HepG2 (cell line): Measurements from ENCODE around the gene ALDH1A2. TPM values are rescaled to one million over a fixed set of nuclear protein-coding genes. Genes with fewer than 3 reads are reported as not detected.

Source experiments
- ATAC-seq: fragments of 200-7000 bp; cut with Tn5 transposase; 3 replicates; pipeline ENCODE4 v1.9.1; 2020; ENCODE audit warnings: mild to moderate bottlenecking, moderate library complexity
- BruUV-seq: library from RNA; stranded (reverse); fragments of 400-500 nt; replicated peaks from 2 replicates; lab custom pipeline; 2021; lab: Mats Ljungman, UMichigan
- CTCF ChIA-PET: fragments of 300-600 bp; formaldehyde crosslinking; extraction: SDS; loops from one replicate; lab custom pipeline; 2021; ENCODE audit warnings: low total read pairs, inconsistent platforms, low intra/inter-chr PET ratio; lab: Yijun Ruan, JAX
- POLR2A ChIA-PET: fragments of 350-600 bp; sonication (Branson Sonifier 250); formaldehyde crosslinking; loops from one replicate; lab custom pipeline; 2020; ENCODE audit warnings: antibody characterized with exemption, inconsistent platforms; lab: Yijun Ruan, JAX
- DNase-seq: peaks from one replicate; pipeline ENCODE4 v3.0.0-alpha.2; 2015; ENCODE audit warnings: low spot score
- FAIRE-seq: peaks from 3 replicates; lab custom pipeline; 2011; peaks lifted over from hg19 to GRCh38; lab: Jason Lieb, UNC
- H2AFZ ChIP-seq: one replicate; pipeline ENCODE4 v1.6.1; 2011; ENCODE audit warnings: low read length, inconsistent platforms
- H3K27ac ChIP-seq: fragments of 300-600 bp; 3 replicates; pipeline ENCODE4 v1.8.0; 2011; ENCODE audit warnings: mixed run types, mild to moderate bottlenecking, mixed read lengths, low read length, inconsistent platforms; ENCODE audit not compliant: insufficient read depth; ENCODE audit errors: extremely low read length
- H3K27me3 ChIP-seq, 2 experiments: fragments of 200-600 bp in 1 of 2; 2 replicates in 1 of 2; 3 replicates in 1 of 2; pipeline versions ENCODE4 v1.6.0 to v1.8.0; 2011; ENCODE audit warnings: low read length in 2 of 2, mild to moderate bottlenecking in 2 of 2, moderate library complexity in 2 of 2, inconsistent platforms in 1 of 2; ENCODE audit not compliant: insufficient read depth in 2 of 2, control insufficient read depth in 1 of 2
- H3K36me3 ChIP-seq, 2 experiments: fragments of 200-600 bp in 1 of 2; replicated peaks in 1 of 2; 2 replicates in 1 of 2; 3 replicates in 1 of 2; pipeline versions ENCODE4 v1.5.1 to v1.8.0; 2011; ENCODE audit warnings: low read length in 2 of 2, inconsistent platforms in 1 of 2; ENCODE audit not compliant: insufficient read depth in 2 of 2, control insufficient read depth in 1 of 2
- H3K4me1 ChIP-seq: 2 replicates; pipeline ENCODE4 v1.5.1; 2012; ENCODE audit warnings: low read length, inconsistent platforms; ENCODE audit not compliant: insufficient read depth
- H3K4me2 ChIP-seq: 2 replicates; pipeline ENCODE4 v1.6.0; 2011; ENCODE audit warnings: low read depth, low read length, inconsistent platforms
- H3K4me3 ChIP-seq, 3 experiments: fragments of 200-600 bp in 1 of 3; sonication (generic), shearing (Covaris generic) in 1 of 3; replicated peaks in 1 of 3; 2 replicates each; pipeline ENCODE4 v1.5.1; 2011 to 2016; ENCODE audit warnings: low read length in 3 of 3, inconsistent platforms in 2 of 3, low read depth in 2 of 3, mild to moderate bottlenecking in 2 of 3, control low read depth in 1 of 3, mixed read lengths in 1 of 3; ENCODE audit not compliant: insufficient read depth in 1 of 3
- H3K79me2 ChIP-seq: one replicate; pipeline ENCODE4 v1.6.1; 2011; ENCODE audit warnings: low read length, inconsistent platforms; ENCODE audit not compliant: insufficient read depth
- H3K9ac ChIP-seq: 2 replicates; pipeline ENCODE4 v1.6.0; 2011; ENCODE audit warnings: mild to moderate bottlenecking, low read depth, low read length, inconsistent platforms; ENCODE audit not compliant: insufficient read depth
- H3K9me3 ChIP-seq: 2 replicates; pipeline ENCODE4 v1.5.1; 2012; ENCODE audit warnings: mild to moderate bottlenecking, low read length
- H4K20me1 ChIP-seq: 2 replicates; pipeline ENCODE4 v1.6.0; 2011; ENCODE audit warnings: inconsistent platforms, mild to moderate bottlenecking, low read length, moderate library complexity; ENCODE audit not compliant: insufficient read depth
- ATF7 ChIP-seq, 2 experiments: fragments of 450-650 bp in 1 of 2; sonication (generic) in 1 of 2; formaldehyde crosslinking in 1 of 2; IDR thresholded peaks; 2 replicates each; pipeline versions ENCODE4 v1.4.0 to v1.6.1; 2016 to 2020; ENCODE audit warnings: antibody characterized with exemption in 1 of 2, mild to moderate bottlenecking in 1 of 2, missing genetic modification reagents in 1 of 2
- DPF2 ChIP-seq: sonication (generic); formaldehyde crosslinking; IDR thresholded peaks from 2 replicates; pipeline ENCODE4 v1.4.0; 2020; ENCODE audit warnings: mild to moderate bottlenecking, low read depth, missing genetic modification reagents, borderline replicate concordance
- ZFP41 ChIP-seq: sonication (generic); formaldehyde crosslinking; IDR thresholded peaks from 2 replicates; pipeline ENCODE4 v1.4.0; 2020; ENCODE audit warnings: mild to moderate bottlenecking, missing genetic modification reagents, borderline replicate concordance
- ZNF101 ChIP-seq: sonication (generic); formaldehyde crosslinking; IDR thresholded peaks from 2 replicates; pipeline ENCODE4 v1.4.0; 2020; ENCODE audit warnings: mild to moderate bottlenecking, low read depth, missing genetic modification reagents, borderline replicate concordance
- WGBS: methylation state at CpG from one replicate; pipeline ENCODE4 v1.1.6; 2017; ENCODE audit warnings: low lambda C conversion rate; 5-methylcytosine and 5-hydroxymethylcytosine counted together
- in situ Hi-C: cut with HindIII; loops from 2 replicates; pipeline ENCODE4 v1.10.0; 2017; ENCODE audit warnings: low pct_unique_long_range_greater_than_20kb; ENCODE audit not compliant: extremely low pct_ligation_motif_present
- intact Hi-C: fragments of 100-400 bp; cut with micrococcal nuclease; formaldehyde crosslinking; loops from one replicate; pipeline ENCODE4 v1.10.0; 2022; ENCODE audit not compliant: unreplicated experiment
- polyA plus RNA-seq, 8 experiments: library from polyadenylated mRNA; depleted of rRNA in 3 of 8; stranded (reverse) in 7 of 8; unstranded in 1 of 8; fragments of >200 nt; fragmentation: Illumina TruSeq in 4 of 8; extraction: Trizol in 4 of 8; gene quantifications; 2 replicates each; pipeline versions ENCODE4 v1.2.1 to v1.2.3, GENCODE V29; 2011 to 2016; ENCODE audit warnings: low read depth in 4 of 8, missing spikeins in 1 of 8, mixed read lengths in 1 of 8; ENCODE audit not compliant: insufficient read depth in 1 of 8
- total RNA-seq, 5 experiments: library from RNA; depleted of rRNA; stranded (reverse); fragments of >200 nt; fragmentation: Illumina TruSeq; extraction: Trizol; gene quantifications; 2 replicates each; pipeline ENCODE4 v1.2.3, GENCODE V29; 2016; ENCODE audit warnings: low read depth in 1 of 5
- TF ChIP-seq, protein P1 (sequence below): sonication (generic); formaldehyde crosslinking; IDR thresholded peaks from 2 replicates; pipeline ENCODE4 v1.4.0; 2020; ENCODE audit warnings: mild to moderate bottlenecking, missing genetic modification reagents, borderline replicate concordance
- TF ChIP-seq, protein P2 (sequence below): sonication (generic); formaldehyde crosslinking; IDR thresholded peaks from 2 replicates; pipeline ENCODE4 v1.4.0; 2020; ENCODE audit warnings: missing genetic modification reagents, borderline replicate concordance
- TF ChIP-seq, protein P3 (sequence below): sonication (generic); formaldehyde crosslinking; IDR thresholded peaks from 2 replicates; pipeline ENCODE4 v1.4.0; 2020; ENCODE audit warnings: missing genetic modification reagents

ALDH1A2 gene
- total and polyA plus RNA-seq, 2 of the 13 experiments (the other 11 are each of a cell fraction or from before 2014, with no cell fraction given), result 0.64 to 0.90 TPM

DNA sequence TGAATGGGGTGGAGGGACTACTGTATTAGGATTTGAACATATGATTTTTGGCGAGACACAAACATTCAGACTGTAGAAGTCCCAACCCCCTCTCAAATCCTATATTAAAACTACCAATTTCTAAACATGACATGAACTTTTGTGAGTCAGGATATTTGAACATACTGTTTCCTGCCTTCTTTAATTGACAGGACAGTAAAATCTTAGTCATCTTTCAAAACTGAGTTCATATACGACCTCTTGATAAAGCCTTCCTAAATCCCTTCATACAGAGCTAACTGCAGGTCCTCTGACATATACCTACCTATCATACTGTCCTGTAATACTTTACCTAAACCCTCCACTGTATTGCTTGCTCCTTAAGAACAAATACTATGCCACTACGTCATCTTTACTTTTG is 23.5 kb downstream of the ALDH1A2 start:
- Histone ChIP-seq H3K9ac (no peak overlapping the region), H3K4me1 (no peaks in the 10 kb centered on the region), H3K36me3 (no peaks in the 10 kb centered on the region), H3K27me3 (no peaks in the 10 kb centered on the region), H4K20me1 (no peaks in the 10 kb centered on the region), H3K27ac (no peak overlapping the region), H3K4me3 (no peak overlapping the region), H3K4me2 (no peak overlapping the region), H3K79me2 (no peaks in the 10 kb centered on the region), H2AFZ (no peak overlapping the region), H3K9me3 (no peaks in the 10 kb centered on the region)
- in situ Hi-C loops, result no loop called here
- ChIA-PET POLR2A (no interaction called here), CTCF (no interaction called here)
- no TSS peak for BruUV-seq
- intact Hi-C loops, result no loop called here
- DNase-seq (no peak), ATAC-seq (no peak), FAIRE-seq (no peak)
- WGBS, result 3% methylated on average over 3 of the region's 3 CpGs
- TF ChIP-seq, protein P1, sequence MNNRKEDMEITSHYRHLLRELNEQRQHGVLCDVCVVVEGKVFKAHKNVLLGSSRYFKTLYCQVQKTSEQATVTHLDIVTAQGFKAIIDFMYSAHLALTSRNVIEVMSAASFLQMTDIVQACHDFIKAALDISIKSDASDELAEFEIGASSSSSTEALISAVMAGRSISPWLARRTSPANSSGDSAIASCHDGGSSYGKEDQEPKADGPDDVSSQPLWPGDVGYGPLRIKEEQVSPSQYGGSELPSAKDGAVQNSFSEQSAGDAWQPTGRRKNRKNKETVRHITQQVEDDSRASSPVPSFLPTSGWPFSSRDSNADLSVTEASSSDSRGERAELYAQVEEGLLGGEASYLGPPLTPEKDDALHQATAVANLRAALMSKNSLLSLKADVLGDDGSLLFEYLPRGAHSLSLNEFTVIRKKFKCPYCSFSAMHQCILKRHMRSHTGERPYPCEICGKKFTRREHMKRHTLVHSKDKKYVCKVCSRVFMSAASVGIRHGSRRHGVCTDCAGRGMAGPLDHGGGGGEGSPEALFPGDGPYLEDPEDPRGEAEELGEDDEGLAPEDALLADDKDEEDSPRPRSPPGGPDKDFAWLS (CRISPR knock-in tag), result no peak
- peak; percentile 33 for TF ChIP-seq ATF7 (IDR thresholded peaks at IDR 0.05)
- TF ChIP-seq ATF7 (CRISPR knock-in tag; IDR thresholded peaks at IDR 0.05), result no peak

DNA sequence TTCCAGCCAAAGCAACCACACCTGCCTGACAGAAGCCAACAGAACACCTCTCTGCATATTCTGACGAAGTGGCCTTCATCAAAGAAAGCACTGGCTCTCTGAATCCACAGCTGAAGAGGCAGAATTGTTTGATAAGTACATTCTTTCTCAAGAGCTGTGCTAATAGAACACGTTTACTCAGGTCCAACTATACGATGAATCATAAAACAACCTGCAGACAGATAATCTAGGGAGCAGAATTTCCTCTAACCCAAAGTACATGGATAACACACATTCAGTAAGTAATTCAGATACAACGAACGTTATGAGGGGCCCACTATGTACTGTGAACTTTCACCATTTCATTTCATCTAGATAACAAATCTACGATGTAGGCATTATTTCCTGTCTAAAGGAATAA is 25.4 kb downstream of the ALDH1A2 start:
- ChIA-PET POLR2A (no interaction called here), CTCF (no interaction called here)
- no peaks in the 10 kb centered on the region for H3K4me1 ChIP-seq
- H3K4me2 ChIP-seq, result no peak overlapping the region
- DNase-seq, result no peak
- no peak overlapping the region for H3K4me3 ChIP-seq
- H2AFZ ChIP-seq, result no peak overlapping the region
- no peaks in the 10 kb centered on the region for H3K27me3 ChIP-seq
- 0% methylated on average over 6 of the region's 6 CpGs for WGBS
- no peaks in the 10 kb centered on the region for H3K79me2 ChIP-seq
- intact Hi-C loops (no loop called here), in situ Hi-C loops (no loop called here)
- no peak overlapping the region for H3K9ac ChIP-seq
- no peak for ATAC-seq
- BruUV-seq, result no TSS peak
- H3K36me3 ChIP-seq, result no peaks in the 10 kb centered on the region
- H3K9me3 ChIP-seq, result no peaks in the 10 kb centered on the region
- no peaks in the 10 kb centered on the region for H4K20me1 ChIP-seq
- FAIRE-seq, result no peak
- H3K27ac ChIP-seq, result no peak overlapping the region
- TF ChIP-seq ZNF101 (CRISPR knock-in tag) (no peak), DPF2 (CRISPR knock-in tag) (no peak), ZFP41 (CRISPR knock-in tag) (no peak)
- TF ChIP-seq, protein P2, sequence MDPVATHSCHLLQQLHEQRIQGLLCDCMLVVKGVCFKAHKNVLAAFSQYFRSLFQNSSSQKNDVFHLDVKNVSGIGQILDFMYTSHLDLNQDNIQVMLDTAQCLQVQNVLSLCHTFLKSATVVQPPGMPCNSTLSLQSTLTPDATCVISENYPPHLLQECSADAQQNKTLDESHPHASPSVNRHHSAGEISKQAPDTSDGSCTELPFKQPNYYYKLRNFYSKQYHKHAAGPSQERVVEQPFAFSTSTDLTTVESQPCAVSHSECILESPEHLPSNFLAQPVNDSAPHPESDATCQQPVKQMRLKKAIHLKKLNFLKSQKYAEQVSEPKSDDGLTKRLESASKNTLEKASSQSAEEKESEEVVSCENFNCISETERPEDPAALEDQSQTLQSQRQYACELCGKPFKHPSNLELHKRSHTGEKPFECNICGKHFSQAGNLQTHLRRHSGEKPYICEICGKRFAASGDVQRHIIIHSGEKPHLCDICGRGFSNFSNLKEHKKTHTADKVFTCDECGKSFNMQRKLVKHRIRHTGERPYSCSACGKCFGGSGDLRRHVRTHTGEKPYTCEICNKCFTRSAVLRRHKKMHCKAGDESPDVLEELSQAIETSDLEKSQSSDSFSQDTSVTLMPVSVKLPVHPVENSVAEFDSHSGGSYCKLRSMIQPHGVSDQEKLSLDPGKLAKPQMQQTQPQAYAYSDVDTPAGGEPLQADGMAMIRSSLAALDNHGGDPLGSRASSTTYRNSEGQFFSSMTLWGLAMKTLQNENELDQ (CRISPR knock-in tag), result no peak
- TF ChIP-seq, protein P3, sequence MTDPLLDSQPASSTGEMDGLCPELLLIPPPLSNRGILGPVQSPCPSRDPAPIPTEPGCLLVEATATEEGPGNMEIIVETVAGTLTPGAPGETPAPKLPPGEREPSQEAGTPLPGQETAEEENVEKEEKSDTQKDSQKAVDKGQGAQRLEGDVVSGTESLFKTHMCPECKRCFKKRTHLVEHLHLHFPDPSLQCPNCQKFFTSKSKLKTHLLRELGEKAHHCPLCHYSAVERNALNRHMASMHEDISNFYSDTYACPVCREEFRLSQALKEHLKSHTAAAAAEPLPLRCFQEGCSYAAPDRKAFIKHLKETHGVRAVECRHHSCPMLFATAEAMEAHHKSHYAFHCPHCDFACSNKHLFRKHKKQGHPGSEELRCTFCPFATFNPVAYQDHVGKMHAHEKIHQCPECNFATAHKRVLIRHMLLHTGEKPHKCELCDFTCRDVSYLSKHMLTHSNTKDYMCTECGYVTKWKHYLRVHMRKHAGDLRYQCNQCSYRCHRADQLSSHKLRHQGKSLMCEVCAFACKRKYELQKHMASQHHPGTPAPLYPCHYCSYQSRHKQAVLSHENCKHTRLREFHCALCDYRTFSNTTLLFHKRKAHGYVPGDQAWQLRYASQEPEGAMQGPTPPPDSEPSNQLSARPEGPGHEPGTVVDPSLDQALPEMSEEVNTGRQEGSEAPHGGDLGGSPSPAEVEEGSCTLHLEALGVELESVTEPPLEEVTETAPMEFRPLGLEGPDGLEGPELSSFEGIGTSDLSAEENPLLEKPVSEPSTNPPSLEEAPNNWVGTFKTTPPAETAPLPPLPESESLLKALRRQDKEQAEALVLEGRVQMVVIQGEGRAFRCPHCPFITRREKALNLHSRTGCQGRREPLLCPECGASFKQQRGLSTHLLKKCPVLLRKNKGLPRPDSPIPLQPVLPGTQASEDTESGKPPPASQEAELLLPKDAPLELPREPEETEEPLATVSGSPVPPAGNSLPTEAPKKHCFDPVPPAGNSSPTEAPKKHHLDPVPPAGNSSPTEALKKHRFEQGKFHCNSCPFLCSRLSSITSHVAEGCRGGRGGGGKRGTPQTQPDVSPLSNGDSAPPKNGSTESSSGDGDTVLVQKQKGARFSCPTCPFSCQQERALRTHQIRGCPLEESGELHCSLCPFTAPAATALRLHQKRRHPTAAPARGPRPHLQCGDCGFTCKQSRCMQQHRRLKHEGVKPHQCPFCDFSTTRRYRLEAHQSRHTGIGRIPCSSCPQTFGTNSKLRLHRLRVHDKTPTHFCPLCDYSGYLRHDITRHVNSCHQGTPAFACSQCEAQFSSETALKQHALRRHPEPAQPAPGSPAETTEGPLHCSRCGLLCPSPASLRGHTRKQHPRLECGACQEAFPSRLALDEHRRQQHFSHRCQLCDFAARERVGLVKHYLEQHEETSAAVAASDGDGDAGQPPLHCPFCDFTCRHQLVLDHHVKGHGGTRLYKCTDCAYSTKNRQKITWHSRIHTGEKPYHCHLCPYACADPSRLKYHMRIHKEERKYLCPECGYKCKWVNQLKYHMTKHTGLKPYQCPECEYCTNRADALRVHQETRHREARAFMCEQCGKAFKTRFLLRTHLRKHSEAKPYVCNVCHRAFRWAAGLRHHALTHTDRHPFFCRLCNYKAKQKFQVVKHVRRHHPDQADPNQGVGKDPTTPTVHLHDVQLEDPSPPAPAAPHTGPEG (CRISPR knock-in tag), result no peak
